Ramos (cell line): ENCODE measurements around the gene FETUB.
"Not testable (repeated sequence)": the region's sequence is repeated elsewhere in the genome, so short reads cannot be mapped to it uniquely, and the experiment has no call there.

Source experiments
- in situ Hi-C: fragments of 300-500 bp; cut with MboI; formaldehyde crosslinking; loops from one replicate; pipeline ENCODE4 v1.14.3; 2022; ENCODE audit warnings: low sequenced_read_pairs; ENCODE audit not compliant: unreplicated experiment

FETUB gene

DNA sequence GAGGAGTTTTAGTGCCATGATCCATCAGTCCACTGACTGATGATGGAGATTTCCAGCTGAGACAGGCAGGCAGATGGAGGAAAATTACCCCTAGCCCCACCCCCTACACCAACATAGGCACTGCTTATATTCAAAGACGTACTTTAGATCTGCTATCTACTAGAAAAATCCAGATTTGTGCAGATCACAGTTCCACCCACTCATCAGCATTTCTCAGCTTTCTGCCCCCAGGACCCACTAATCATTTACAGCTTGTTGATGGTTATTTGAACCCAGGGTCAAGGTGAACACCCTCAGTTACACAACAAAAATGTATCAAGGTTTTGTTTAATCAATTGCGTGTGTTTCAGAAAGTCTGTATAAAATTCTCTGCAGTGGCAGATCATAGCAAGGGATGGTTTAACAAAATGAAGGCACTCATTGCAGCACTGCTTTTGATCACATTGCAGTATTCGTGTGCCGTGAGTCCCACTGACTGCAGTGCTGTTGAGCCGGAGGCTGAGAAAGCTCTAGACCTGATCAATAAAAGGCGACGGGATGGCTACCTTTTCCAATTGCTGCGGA lies 25.5 kb downstream of the FETUB start, which contains the start of gene HRG:
Gene HRG (plus strand): TSS at position 390 of the 564 bp plus-strand sequence. CDS start 18 bp downstream, at position 408.
- in situ Hi-C loops, result no loop called here

DNA sequence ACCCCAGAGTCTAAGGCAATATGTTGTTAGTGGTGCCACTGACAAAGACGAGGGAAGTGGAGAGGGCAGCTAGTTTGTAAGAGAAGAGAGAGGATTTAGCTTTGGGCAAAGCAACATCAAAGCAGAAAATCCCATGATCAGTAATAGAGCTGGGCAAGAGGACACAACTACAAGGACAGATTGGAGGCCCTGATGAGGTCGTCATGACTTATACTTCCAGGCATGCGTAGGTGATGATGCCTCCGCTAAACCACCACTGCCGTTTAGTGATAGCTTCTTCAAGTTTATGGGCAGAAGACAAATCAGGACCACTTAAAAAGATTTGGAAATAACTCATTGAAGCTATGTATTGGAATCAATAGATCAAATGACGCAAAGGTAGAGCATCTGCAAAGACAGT lies 28.2 kb downstream of the FETUB start:
- in situ Hi-C loops, result no loop called here

DNA sequence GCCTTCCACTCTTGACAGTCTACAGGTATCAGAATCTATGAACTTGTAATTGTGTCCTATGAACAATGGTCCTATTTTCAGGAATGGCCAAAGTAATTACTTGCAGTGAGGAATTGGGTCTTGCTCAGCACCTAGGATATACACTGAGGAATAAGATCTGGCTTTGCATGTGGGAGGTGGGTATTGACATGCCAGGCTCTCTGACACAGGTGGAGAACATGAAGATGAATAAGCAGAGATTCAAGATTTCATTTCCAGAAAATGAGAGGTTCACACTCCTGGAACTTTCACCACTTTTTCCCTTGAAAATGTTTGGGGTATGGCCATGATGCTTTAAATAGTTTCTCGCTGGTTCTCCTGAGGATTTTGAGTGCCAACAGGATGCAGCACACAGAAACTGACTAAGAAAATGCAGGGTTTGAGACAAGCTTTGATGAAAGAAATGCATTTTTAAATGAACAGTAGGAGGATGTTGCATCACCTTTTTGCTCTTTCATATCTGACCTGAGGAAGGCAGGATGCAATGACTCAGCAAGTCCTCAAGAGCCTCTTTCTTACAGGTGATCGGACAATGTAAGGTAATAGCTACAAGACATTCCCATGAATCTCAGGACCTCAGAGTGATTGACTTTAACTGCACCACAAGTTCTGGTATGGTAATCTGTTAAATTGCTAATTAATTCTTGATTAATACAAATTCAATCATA lies 29.3 kb downstream of the FETUB start:
- in situ Hi-C loops, result no loop called here

DNA sequence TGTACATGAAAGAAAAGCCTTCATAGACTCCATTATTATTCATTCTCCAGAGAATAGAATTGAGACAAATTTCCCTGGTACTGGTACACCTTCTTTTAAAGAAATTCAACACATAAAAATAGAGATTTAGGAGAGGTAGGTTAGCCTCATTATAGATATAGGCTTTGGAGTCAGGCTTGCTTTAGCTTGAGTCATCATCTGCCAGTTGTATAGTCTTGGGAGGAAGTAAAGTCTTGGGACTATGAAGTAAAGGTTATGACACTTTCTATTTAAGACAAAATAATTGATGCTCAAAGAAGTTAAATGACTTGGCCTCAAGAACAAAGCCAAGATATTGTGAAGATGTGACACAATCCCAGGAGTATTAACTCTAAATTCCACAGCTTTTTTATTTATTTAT lies 30.0 kb downstream of the FETUB start:
- in situ Hi-C loops, result no loop called here

DNA sequence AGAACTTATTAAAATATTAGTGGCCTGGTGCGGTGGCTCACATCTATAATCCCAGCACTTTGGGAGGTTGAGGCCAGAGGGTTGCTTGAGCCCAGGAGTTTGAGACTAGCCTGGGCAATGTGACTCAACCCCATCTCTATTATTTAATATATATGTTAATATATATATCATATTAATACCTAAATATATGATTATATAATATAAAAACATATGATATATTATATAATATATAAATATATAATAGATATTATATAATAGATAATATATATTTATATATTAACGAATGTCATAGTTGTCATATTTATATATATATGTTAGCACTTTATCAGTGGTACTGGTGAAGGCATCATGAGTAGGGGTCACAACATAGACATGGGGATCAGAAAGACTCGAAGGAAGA lies 30.9 kb downstream of the FETUB start:
- in situ Hi-C loops, result no loop called here

DNA sequence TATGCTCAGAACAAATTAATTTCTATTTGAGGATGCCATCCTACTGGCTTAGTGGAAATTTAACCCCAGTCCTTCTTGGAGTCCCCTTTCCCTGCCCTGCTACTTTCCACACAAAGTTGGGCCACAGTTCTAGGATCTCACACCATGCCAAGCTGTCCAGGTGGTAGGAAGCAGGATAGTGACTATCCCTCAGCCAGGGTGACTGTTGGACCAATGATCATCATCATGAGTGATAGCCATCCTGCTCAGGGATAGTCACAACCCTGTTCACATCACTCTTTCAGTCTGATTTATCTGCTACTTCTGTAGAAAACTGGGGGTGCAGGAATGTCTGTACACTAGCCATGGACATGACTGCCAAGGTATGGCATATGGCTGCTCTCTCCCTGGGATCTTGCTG lies 38.4 kb downstream of the FETUB start:
- in situ Hi-C loops, result no loop called here

DNA sequence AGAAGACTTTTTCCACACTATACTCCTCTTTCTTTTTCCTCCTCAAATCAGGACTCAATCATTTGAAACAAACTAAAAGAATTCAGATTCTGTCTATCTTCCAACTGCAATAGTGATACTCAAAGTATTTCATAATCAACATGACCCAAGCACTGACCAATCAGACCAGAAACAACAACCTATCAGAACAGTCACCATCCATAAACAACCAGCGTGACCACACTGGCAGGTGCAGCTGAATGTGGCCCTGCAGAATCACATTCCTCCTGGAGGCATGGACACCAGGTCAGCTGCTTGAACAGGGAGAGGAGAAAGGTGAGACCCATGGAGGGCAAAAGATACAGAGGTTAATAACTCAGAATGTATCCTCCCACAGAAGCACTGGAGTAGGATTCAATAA lies 39.0 kb downstream of the FETUB start:
- in situ Hi-C loops, result no loop called here

DNA sequence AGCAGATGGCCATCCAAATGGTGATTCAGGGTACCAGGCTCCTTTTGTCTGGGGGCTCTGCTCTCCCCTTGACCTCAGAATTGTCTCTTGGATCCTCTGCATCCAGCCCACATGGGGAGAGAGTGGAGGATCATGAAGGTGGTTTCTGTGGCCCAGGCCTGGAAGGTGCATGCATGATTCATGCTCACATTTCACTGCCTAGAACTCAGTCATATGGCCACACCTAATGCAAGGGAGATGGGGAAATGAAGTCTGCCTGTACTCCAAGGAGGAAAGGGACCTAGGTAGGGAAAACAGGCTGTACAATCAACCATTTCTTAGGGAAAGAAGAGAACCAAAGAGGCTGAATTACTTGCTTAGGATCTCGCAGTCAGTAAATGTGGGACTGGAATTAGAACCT lies 40.7 kb downstream of the FETUB start:
- in situ Hi-C loops, result no loop called here

DNA sequence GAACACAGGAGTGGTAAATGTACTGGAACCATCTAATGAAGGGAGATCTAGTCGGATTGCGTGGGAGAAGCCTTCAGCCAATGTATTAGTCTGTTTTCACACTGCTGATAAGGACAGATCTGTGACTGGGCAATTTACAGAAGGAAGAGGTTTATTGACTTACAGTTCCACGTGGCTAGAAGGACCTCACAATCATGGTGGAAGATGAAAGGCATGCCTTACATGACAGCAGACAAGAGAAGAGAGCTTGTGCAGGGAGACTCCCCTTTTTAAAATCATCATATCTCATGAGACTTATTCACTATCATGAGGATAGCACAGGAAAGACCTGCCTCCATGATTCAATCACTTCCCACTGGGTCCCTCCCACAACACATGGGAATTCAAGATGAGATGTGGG lies 42.6 kb downstream of the FETUB start:
- in situ Hi-C loops, result no loop called here

DNA sequence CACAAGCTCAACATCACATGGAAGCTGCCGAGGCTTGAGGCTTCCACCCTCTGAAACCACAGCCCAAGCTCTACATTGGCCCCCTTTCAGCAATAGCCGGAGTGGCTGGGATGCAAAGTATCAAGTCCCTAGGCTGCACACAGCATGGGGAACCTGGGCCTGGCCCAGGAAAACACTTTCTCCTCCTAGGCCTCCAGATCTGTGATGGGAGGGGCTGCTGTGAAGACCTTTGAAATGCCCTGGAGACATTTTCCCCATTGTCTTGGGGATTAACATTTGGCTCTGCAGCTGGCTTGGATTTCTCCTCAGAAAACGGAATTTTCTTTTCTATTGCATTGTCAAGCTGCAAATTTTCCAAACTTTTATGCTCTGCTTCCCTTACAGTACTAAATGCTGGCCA lies 43.8 kb downstream of the FETUB start:
- in situ Hi-C loops, result no loop called here

DNA sequence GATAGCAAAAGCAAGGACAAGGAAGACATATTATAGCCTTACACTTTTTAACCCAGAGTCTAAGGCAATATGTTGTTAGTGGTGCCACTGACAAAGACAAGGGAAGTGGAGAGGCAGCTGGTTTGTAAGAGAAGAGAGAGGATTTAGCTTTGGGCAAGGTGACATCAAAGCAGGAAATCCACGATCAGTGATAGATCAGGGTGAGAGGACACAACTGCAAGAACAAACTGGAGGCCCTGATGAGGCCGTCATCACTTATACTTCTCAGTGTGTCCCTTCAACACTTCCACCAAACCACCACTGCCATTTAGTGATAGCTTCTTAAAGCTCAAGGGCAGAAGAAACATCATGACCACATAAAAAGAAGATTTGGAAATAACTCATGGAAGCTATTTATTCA lies 46.3 kb downstream of the FETUB start:
- in situ Hi-C loops, result not testable (repeated sequence)

DNA sequence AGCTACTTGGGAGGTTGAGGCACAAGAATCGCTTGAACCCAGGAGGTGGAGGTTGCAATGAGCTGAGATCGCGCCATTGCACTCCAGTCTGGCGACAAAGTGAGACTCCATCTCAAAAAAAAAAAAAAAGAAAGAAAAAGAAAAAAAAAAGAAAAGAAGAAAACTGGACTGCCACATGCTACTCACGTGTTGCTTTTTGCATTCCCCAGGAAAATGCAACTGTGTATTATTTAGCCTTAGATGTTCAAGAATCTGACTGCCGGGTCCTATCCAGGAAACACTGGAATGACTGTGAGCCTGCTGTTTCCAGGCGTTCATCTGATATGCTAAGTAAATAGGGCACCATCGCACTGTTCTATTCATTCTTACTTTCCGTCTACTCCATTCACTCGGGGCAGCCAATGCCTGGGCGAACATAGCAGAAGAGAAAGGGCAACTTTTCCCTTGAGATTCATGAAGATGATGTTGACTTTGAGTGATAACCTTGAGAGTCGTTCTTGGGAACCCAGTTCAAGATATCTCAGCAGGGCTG lies 47.0 kb downstream of the FETUB start:
- in situ Hi-C loops, result no loop called here

DNA sequence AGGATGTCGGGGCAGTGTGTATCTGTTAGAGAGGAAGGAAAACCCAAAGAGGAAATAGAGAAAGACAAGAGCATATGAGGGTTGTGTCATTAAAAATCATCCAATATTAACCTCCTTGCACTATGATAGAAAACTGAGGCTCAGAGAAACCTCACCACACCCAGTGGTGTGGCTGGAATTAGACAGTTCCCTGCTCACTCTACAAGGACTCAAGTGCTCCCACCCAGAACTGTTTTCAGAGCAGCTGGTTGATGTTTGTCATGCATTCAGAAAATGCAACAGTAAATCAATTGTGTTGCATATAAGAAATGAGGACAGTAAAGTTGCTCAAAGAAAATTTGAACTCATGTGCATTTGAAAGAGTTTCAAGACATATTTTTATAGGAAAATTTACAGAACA lies 50.1 kb downstream of the FETUB start:
- in situ Hi-C loops, result not testable (repeated sequence)

DNA sequence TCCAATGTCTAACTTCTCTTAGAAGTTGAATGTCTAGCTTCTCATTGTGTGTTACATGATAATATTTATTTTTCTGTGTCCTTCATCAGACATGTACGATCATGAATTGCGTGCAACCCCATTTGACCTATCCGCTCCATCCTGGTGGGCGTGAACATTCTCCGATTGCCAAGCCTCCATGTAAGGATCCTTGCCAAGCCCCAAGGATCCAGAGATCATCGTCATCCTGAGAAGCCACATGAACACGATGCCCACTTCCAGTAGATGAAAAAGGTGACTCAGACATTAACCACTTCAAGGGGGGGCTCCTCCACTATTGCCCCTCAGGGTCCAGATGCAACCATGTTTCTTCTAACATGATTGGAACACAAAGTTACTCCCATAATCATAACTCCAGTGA lies 51.5 kb downstream of the FETUB start:
- in situ Hi-C loops, result no loop called here

DNA sequence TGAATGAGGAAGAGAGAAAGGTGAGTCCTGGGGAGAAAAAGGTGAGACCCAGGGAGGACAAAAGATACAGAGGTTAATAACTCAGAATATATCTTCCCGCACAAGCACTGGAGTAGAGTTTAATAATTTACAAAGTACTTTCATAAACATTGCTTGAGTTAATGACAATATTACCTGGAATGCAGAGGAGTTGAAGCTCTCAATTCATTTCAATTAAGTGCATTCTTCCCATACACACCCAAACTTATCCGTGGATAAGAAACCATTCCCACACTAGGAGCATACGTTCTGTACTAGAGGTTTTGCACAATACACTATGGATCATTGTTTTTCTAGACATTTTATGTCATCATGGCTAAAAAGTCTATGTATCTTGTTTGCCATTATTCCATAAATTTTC lies 53.6 kb downstream of the FETUB start:
- in situ Hi-C loops, result no loop called here

DNA sequence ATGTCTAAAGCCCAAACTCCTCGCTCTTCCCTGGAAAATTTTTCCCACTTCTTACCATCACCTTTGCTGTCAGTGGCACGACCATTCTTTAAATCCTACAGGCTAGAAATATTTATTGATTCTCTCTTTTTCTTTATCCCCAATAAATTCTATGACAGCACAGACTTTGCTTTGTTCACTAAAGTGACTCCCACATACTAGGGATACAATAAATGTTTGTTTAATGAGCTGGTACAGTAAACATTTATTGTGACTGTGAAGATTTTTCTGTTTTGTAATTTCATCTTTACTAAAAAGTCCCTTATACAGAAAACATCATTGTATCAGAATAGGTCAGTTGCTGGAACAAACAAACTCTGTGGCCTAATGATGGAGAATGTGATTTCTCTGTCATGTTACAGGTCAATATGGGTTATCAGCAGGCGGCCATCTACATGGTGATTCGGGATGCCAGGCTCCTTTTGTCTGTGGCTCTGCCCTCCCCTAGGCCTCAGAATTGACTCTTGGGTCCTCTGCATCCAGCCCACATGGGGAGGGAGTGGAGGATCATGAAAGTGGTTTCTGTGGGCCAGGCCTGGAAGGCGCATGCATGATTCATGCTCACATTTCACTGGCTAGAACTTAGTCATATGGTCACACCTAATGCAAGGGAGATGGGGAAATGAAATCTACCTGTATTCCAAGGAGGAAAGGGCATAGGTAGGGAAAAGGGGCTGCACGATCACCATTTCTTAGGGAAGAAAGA lies 54.3 kb downstream of the FETUB start:
- in situ Hi-C loops, result no loop called here

DNA sequence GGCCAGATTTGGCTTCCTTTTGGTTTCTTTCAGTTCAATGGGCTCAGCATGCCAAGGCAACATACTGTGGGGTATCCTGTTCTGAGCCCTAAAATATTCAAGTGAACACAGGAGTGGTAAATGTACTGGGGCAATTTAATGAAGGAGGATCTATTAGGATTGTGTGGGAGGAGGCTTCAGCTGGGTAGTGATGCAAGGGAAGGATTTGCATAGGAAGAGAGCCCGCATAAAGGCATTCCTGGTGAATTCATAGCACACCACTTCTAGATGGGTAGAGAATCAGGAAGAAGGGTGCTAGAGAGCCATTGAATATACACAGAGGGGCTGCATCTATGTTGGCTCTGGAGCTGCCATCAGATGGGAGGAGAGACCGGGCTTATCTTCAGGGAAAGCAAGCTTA lies 56.3 kb downstream of the FETUB start:
- in situ Hi-C loops, result no loop called here

DNA sequence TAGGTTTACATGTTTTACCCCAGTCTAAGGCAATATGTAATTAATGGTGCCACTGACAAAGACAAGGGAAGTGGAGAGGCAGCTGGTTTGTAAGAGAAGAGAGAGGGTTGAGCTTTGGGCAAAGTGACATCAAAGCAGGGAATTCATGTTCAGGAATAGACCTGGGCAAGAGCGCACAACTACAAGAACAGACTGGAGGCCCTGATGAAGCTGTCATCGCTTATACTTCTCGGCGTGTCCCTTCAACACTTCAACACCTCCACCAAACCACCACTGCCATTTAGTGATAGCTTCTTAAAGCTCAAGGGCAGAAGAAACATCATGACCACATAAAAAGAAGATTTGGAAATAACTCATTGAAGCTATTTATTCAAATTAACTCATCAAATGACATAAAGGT lies 57.3 kb downstream of the FETUB start:
- in situ Hi-C loops, result no loop called here

DNA sequence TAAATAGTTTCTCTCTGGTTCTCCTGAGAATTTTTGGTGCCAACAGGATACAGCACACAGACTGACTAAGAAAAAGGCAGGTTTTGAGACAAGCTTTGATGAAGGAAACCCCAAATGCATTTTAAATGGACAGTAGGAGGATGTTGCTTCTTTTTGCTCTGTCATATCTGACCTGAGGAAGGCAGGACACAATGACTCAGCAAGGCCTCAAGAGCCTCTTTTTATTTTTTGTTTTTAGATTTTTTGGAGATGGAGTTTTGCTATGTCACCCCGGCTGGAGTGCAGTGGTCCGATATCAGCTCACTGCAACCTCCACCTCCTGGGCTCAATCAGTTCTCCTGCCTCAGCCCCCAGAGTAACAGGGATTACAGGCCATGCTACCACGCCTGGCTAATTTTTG lies 60.1 kb downstream of the FETUB start:
- in situ Hi-C loops, result no loop called here

DNA sequence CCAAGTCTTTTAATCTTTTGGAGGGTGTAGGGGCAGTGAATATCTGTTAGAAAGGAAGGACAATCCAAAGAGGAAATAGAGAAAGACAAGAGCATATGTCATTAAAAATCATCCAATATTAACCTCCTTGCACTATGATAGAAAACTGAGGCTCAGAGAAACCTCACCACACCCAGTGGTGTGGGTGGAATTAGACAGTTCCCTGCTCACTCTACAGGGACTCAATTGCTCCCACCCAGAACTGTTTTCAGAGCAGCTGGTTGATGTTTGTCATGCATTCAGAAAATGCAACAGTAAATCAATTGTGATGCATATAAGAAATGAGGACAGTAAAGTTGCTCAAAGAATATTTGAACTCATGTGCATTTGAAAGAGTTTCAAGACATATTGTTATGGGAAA lies 62.3 kb downstream of the FETUB start:
- in situ Hi-C loops, result not testable (repeated sequence)
